WTC11 (cell line): ENCODE measurements around the gene FAM114A2. TPM values are rescaled to one million over a fixed set of nuclear protein-coding genes. Genes with fewer than 3 reads are reported as not detected.

Experiments
- ATAC-seq: fragments of 200-7000 bp; cut with Tn5 transposase; 2 replicates; pipeline ENCODE4 v1.10.0; 2021; ENCODE audit warnings: mild to moderate bottlenecking, moderate library complexity
- CTCF ChIA-PET: fragments of 300-600 bp; sonication (Branson Sonifier 250); formaldehyde crosslinking; loops from one replicate; lab custom pipeline; 2021; ENCODE audit warnings: antibody characterized with exemption; lab: Charles Lee
- POLR2A ChIA-PET: fragments of 350-600 bp; sonication (Branson Sonifier 250); formaldehyde crosslinking; loops from one replicate; lab custom pipeline; 2021; ENCODE audit warnings: antibody characterized with exemption; lab: Charles Lee
- DNase-seq: peaks from one replicate; pipeline ENCODE4 v3.0.0; 2021; ENCODE audit warnings: low spot score
- H3K27ac Mint-ChIP-seq: 2 replicates; pipeline ENCODE4 v1.8.0; 2021; ENCODE audit warnings: mixed read lengths
- H3K27me3 Mint-ChIP-seq: 2 replicates; pipeline ENCODE4 v1.8.0; 2021; ENCODE audit warnings: low read depth, mild to moderate bottlenecking, moderate library complexity, mixed read lengths
- H3K36me3 Mint-ChIP-seq: 2 replicates; pipeline ENCODE4 v1.8.0; 2021; ENCODE audit warnings: mixed read lengths
- H3K4me1 Mint-ChIP-seq: 2 replicates; pipeline ENCODE4 v1.8.0; 2022; ENCODE audit warnings: mixed read lengths
- H3K4me3 Mint-ChIP-seq: 2 replicates; pipeline ENCODE4 v1.8.0; 2021; ENCODE audit warnings: mild to moderate bottlenecking, moderate library complexity, mixed read lengths
- H3K9me3 Mint-ChIP-seq: 2 replicates; pipeline ENCODE4 v1.8.0; 2021; ENCODE audit warnings: mixed read lengths
- ATF6 ChIP-seq: sonication (generic); formaldehyde crosslinking; IDR thresholded peaks from 2 replicates; pipeline ENCODE4 v1.8.1; 2023; ENCODE audit warnings: mild to moderate bottlenecking, missing genetic modification reagents
- CTCF ChIP-seq: fragments of 200-600 bp; IDR thresholded peaks from 2 replicates; pipeline ENCODE4 v1.8.0; 2022; ENCODE audit warnings: antibody characterized with exemption
- EMX1 ChIP-seq: fragments of 250-450 bp; sonication (Bioruptor Pico); IDR thresholded peaks from 2 replicates; pipeline ENCODE4 v1.8.0; 2021; ENCODE audit warnings: mild to moderate bottlenecking
- FOXJ3 ChIP-seq: sonication (generic); formaldehyde crosslinking; IDR thresholded peaks from 2 replicates; pipeline ENCODE4 v1.9.0; 2021; ENCODE audit warnings: missing genetic modification reagents, mild to moderate bottlenecking, borderline replicate concordance
- HMGA2 ChIP-seq: fragments of 250-450 bp; sonication (Bioruptor Pico); IDR thresholded peaks from 2 replicates; pipeline ENCODE4 v1.4.0; 2021; ENCODE audit warnings: mild to moderate bottlenecking, moderate library complexity
- JAZF1 ChIP-seq: fragments of 250-450 bp; sonication (Bioruptor Pico); IDR thresholded peaks from 2 replicates; pipeline ENCODE4 v1.9.0; 2021; ENCODE audit warnings: moderate library complexity, mild to moderate bottlenecking, inconsistent platforms
- JUN ChIP-seq: sonication (generic); formaldehyde crosslinking; IDR thresholded peaks from 2 replicates; pipeline ENCODE4 v1.8.0; 2023; ENCODE audit warnings: mild to moderate bottlenecking, missing genetic modification reagents
- MYBL2 ChIP-seq: sonication (generic); formaldehyde crosslinking; IDR thresholded peaks from 2 replicates; pipeline ENCODE4 v1.8.1; 2023; ENCODE audit warnings: mild to moderate bottlenecking, moderate library complexity, missing genetic modification reagents
- NFATC4 ChIP-seq: fragments of 250-450 bp; sonication (Bioruptor Pico); IDR thresholded peaks from 2 replicates; pipeline ENCODE4 v1.9.0; 2021; ENCODE audit warnings: mild to moderate bottlenecking
- NR3C1 ChIP-seq: sonication (generic); formaldehyde crosslinking; conservative IDR thresholded peaks from 2 replicates; pipeline ENCODE4 v1.8.1; 2023; ENCODE audit warnings: low read depth, mild to moderate bottlenecking, missing genetic modification reagents
- PREB ChIP-seq: sonication (generic); formaldehyde crosslinking; IDR thresholded peaks from 2 replicates; pipeline ENCODE4 v1.8.1; 2022; ENCODE audit warnings: mild to moderate bottlenecking, missing genetic modification reagents, moderate library complexity, borderline replicate concordance
- USF1 ChIP-seq: sonication (generic); formaldehyde crosslinking; IDR thresholded peaks from 2 replicates; pipeline ENCODE4 v1.8.0; 2022; ENCODE audit warnings: mild to moderate bottlenecking, missing genetic modification reagents
- USF2 ChIP-seq: sonication (generic); formaldehyde crosslinking; IDR thresholded peaks from 2 replicates; pipeline ENCODE4 v1.8.1; 2023; ENCODE audit warnings: mild to moderate bottlenecking, missing genetic modification reagents, moderate library complexity
- ZBTB43 ChIP-seq: sonication (generic); formaldehyde crosslinking; IDR thresholded peaks from 2 replicates; pipeline ENCODE4 v1.8.1; 2023; ENCODE audit warnings: mild to moderate bottlenecking, missing genetic modification reagents
- ZMAT4 ChIP-seq: fragments of 250-450 bp; sonication (Bioruptor Pico); IDR thresholded peaks from 2 replicates; pipeline ENCODE4 v1.9.0; 2021; ENCODE audit warnings: mild to moderate bottlenecking
- ZNF219 ChIP-seq: sonication (generic); formaldehyde crosslinking; IDR thresholded peaks from 2 replicates; pipeline ENCODE4 v1.8.0; 2023; ENCODE audit warnings: missing genetic modification reagents, mild to moderate bottlenecking, borderline replicate concordance
- ZNF671 ChIP-seq: fragments of 250-450 bp; sonication (Bioruptor Pico); IDR thresholded peaks from 2 replicates; pipeline ENCODE4 v1.8.0; 2021; ENCODE audit warnings: mild to moderate bottlenecking
- total RNA-seq: library from RNA; stranded (reverse); gene quantifications from 3 replicates; pipeline ENCODE4 v1.2.3, GENCODE V29; 2021

The FAM114A2 gene
- total RNA-seq, 1 experiment from 2014 or later: 10.1 TPM

GRCh38 chr5:154059583-154059982 lies 20.9 kb upstream of the FAM114A2 start:
- Mint-ChIP-seq H3K4me3 (no peak overlapping the region), H3K36me3 (peaks cover 2% of the 10 kb centered on the region; the same call in 1 of the 2 replicates), H3K27me3 (peaks cover 3% of the 10 kb centered on the region; the same call in 1 of the 2 replicates), H3K27ac (no peak overlapping the region), H3K9me3 (no peaks in the 10 kb centered on the region), H3K4me1 (peaks cover 18% of the 10 kb centered on the region)
- ChIA-PET CTCF (interaction anchor here (1.0 to 2.6 kb wide), 5 partner anchors 8 to 130 kb away, joined by 3 to 11 read pairs (median 9); partner anchors contain the start of gene GALNT10), POLR2A (interaction anchor here (0.6 to 1.2 kb wide), 2 partner anchors 39 to 85 kb away, joined by 4 to 8 read pairs; no protein-coding TSS in a partner anchor)
- DNase-seq (no peak), ATAC-seq (no peak)
- TF ChIP-seq USF2 (CRISPR knock-in tag) (no peak), PREB (CRISPR knock-in tag) (no peak), HMGA2 (no peak), USF1 (no peak), EMX1 (CRISPR knock-in tag) (no peak), ZNF219 (CRISPR knock-in tag) (no peak), ZNF671 (CRISPR knock-in tag) (no peak), ZMAT4 (CRISPR knock-in tag) (no peak), MYBL2 (no peak), CTCF (no peak), ATF6 (no peak), JAZF1 (CRISPR knock-in tag) (no peak), ZBTB43 (CRISPR knock-in tag) (no peak), NFATC4 (CRISPR knock-in tag) (no peak), JUN (CRISPR knock-in tag) (no peak)

- Mint-ChIP-seq H3K4me1 (peaks cover 18% of the 10 kb centered on the region), H3K36me3 (peaks cover 3% of the 10 kb centered on the region; the same call in 1 of the 2 replicates), H3K4me3 (no peak overlapping the region), H3K27ac (no peak overlapping the region), H3K9me3 (no peaks in the 10 kb centered on the region), H3K27me3 (peaks cover 3% of the 10 kb centered on the region; the same call in 1 of the 2 replicates)
- ChIA-PET CTCF (interaction anchor here (1.0 to 2.6 kb wide), 6 partner anchors 9 to 346 kb away, joined by 3 to 11 read pairs (median 8); partner anchors contain the start of gene GALNT10), POLR2A (interaction anchor here (1.2 kb wide), 1 partner anchor 84 kb away, joined by 4 read pairs; no protein-coding TSS in a partner anchor)
- TF ChIP-seq EMX1 (CRISPR knock-in tag): no peak
- TF ChIP-seq ZBTB43 (CRISPR knock-in tag): no peak
- TF ChIP-seq FOXJ3 (CRISPR knock-in tag): no peak
- no peak for TF ChIP-seq NR3C1 (CRISPR knock-in tag)
- peak; percentile 61; the same call in 1 of the 2 replicates for ATAC-seq
- no peak for DNase-seq
Measured at GRCh38 chr5:154059039-154059430, 20.3 kb upstream of the FAM114A2 start.
